Measurements from ENCODE around the gene GLI1. TPM values are rescaled to one million over a fixed set of nuclear protein-coding genes. Genes with fewer than 3 reads are reported as not detected.

Gene GLI1
- total and polyA plus RNA-seq, 2 of the 13 experiments (the other 11 are each of a cell fraction or from before 2014, with no cell fraction given): 0.09 to 0.20 TPM

DNA sequence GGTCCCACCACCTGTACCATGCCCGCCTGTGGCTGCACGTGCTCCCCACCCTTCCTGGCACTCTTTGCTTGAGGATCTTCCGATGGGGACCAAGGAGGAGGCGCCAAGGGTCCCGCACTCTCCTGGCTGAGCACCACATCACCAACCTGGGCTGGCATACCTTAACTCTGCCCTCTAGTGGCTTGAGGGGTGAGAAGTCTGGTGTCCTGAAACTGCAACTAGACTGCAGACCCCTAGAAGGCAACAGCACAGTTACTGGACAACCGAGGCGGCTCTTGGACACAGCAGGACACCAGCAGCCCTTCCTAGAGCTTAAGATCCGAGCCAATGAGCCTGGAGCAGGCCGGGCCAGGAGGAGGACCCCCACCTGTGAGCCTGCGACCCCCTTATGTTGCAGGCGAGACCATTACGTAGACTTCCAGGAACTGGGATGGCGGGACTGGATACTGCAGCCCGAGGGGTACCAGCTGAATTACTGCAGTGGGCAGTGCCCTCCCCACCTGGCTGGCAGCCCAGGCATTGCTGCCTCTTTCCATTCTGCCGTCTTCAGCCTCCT is 3.4 kb upstream of the GLI1 start (continued):
- TF ChIP-seq RARA (CRISPR knock-in tag; IDR thresholded peaks at IDR 0.05): no peak
- TF ChIP-seq ZNF263 (CRISPR knock-in tag; IDR thresholded peaks at IDR 0.05): peak; percentile 66; the same call in 1 of the 2 replicates
- 0 out of 2 replicates have a peak, but pooled peaks have one; percentile 32 for TF ChIP-seq RBFOX2 (IDR thresholded peaks at IDR 0.05; ENCODE audit: low read depth, low read length)
- TF ChIP-seq ZSCAN25 (CRISPR knock-in tag; IDR thresholded peaks at IDR 0.05): 0 out of 2 replicates have a peak, but pooled peaks have one; percentile 19
- TF ChIP-seq KLF16 (CRISPR knock-in tag; IDR thresholded peaks at IDR 0.05): peak in 1 of 2 experiments; percentile 46; a peak in 1 of 4 replicates
- TF ChIP-seq, protein P1, sequence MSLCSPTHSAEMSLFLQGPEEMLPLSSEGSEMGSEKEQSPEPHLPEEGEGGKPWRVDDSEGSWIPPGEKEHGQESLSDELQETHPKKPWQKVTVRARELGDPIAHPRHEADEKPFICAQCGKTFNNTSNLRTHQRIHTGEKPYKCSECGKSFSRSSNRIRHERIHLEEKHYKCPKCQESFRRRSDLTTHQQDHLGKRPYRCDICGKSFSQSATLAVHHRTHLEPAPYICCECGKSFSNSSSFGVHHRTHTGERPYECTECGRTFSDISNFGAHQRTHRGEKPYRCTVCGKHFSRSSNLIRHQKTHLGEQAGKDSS (CRISPR knock-in tag; IDR thresholded peaks at IDR 0.05; ENCODE audit: borderline replicate concordance, low read depth): peak; percentile 26; the same call in 1 of the 2 replicates
- 0 out of 2 replicates have a peak, but pooled peaks have one; percentile 18 for TF ChIP-seq DMAP1 (CRISPR knock-in tag; IDR thresholded peaks at IDR 0.05)
- peak; percentile 54; the same call in 1 of the 2 replicates for TF ChIP-seq HIVEP1 (CRISPR knock-in tag; IDR thresholded peaks at IDR 0.05)
- TF ChIP-seq ZFY (CRISPR knock-in tag; IDR thresholded peaks at IDR 0.05): peak; percentile 36; the same call in 1 of the 2 replicates
- peak; percentile 70 for TF ChIP-seq GATAD2A (CRISPR knock-in tag; IDR thresholded peaks at IDR 0.05)
- TF ChIP-seq SP5 (CRISPR knock-in tag; IDR thresholded peaks at IDR 0.05; ENCODE audit: borderline replicate concordance, low read depth): peak; percentile 38; the same call in 1 of the 2 replicates
- 0 out of 2 replicates have a peak, but pooled peaks have one; percentile 9 for TF ChIP-seq SPEN (CRISPR knock-in tag; IDR thresholded peaks at IDR 0.05; ENCODE audit: low read depth)
- TF ChIP-seq SMC3 (IDR thresholded peaks at IDR 0.05; ENCODE audit: low read length): peak; percentile 49
- TF ChIP-seq ZNF605 (CRISPR knock-in tag; IDR thresholded peaks at IDR 0.05): 0 out of 2 replicates have a peak, but pooled peaks have one; percentile 63
- peak; percentile 40; the same call in 1 of the 2 replicates for TF ChIP-seq SALL2 (CRISPR knock-in tag; IDR thresholded peaks at IDR 0.05)
- TF ChIP-seq BORCS8-MEF2B (CRISPR knock-in tag; IDR thresholded peaks at IDR 0.05): peak; percentile 52; the same call in 1 of the 2 replicates
- TF ChIP-seq KLF9 (CRISPR knock-in tag; IDR thresholded peaks at IDR 0.05; ENCODE audit: low read depth): 0 out of 2 replicates have a peak, but pooled peaks have one; percentile 32
- TF ChIP-seq JARID2 (CRISPR knock-in tag; IDR thresholded peaks at IDR 0.05; ENCODE audit: insufficient replicate concordance): peak; percentile 35
- TF ChIP-seq, protein P2, sequence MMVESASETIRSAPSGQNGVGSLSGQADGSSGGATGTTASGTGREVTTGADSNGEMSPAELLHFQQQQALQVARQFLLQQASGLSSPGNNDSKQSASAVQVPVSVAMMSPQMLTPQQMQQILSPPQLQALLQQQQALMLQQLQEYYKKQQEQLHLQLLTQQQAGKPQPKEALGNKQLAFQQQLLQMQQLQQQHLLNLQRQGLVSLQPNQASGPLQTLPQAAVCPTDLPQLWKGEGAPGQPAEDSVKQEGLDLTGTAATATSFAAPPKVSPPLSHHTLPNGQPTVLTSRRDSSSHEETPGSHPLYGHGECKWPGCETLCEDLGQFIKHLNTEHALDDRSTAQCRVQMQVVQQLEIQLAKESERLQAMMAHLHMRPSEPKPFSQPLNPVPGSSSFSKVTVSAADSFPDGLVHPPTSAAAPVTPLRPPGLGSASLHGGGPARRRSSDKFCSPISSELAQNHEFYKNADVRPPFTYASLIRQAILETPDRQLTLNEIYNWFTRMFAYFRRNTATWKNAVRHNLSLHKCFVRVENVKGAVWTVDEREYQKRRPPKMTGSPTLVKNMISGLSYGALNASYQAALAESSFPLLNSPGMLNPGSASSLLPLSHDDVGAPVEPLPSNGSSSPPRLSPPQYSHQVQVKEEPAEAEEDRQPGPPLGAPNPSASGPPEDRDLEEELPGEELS (CRISPR knock-in tag; IDR thresholded peaks at IDR 0.05): 0 out of 2 replicates have a peak, but pooled peaks have one; percentile 20
- TF ChIP-seq ZNF776 (CRISPR knock-in tag; IDR thresholded peaks at IDR 0.05): 0 out of 2 replicates have a peak, but pooled peaks have one; percentile 57
- TF ChIP-seq, protein P3, sequence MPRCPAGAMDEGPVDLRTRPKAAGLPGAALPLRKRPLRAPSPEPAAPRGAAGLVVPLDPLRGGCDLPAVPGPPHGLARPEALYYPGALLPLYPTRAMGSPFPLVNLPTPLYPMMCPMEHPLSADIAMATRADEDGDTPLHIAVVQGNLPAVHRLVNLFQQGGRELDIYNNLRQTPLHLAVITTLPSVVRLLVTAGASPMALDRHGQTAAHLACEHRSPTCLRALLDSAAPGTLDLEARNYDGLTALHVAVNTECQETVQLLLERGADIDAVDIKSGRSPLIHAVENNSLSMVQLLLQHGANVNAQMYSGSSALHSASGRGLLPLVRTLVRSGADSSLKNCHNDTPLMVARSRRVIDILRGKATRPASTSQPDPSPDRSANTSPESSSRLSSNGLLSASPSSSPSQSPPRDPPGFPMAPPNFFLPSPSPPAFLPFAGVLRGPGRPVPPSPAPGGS (CRISPR knock-in tag; IDR thresholded peaks at IDR 0.05): 0 out of 2 replicates have a peak, but pooled peaks have one; percentile 36
- peak; percentile 50; the same call in 1 of the 2 replicates for TF ChIP-seq KLF6 (CRISPR knock-in tag; IDR thresholded peaks at IDR 0.05)
- TF ChIP-seq KLF13 (CRISPR knock-in tag; IDR thresholded peaks at IDR 0.05): 0 out of 2 replicates have a peak, but pooled peaks have one; percentile 8
- TF ChIP-seq MXD4 (CRISPR knock-in tag; IDR thresholded peaks at IDR 0.05): 0 out of 2 replicates have a peak, but pooled peaks have one; percentile 57
- TF ChIP-seq ISL2 (CRISPR knock-in tag; IDR thresholded peaks at IDR 0.05): 0 out of 2 replicates have a peak, but pooled peaks have one; percentile 20

All from HepG2 (cell line).